GM10266 (cell line): ENCODE data around the gene EFHD1.

Source experiments
- DNase-seq: peaks from one replicate; pipeline ENCODE4 v3.0.0; 2012; ENCODE audit errors: extremely low spot score
- TF ChIP-seq, protein P1 (sequence below): IDR thresholded peaks from 2 replicates; pipeline ENCODE4 v1.5.1; 2012; ENCODE audit warnings: mild to moderate bottlenecking, low read depth; ENCODE audit not compliant: control insufficient read depth, insufficient read depth; ENCODE audit errors: missing control alignments

EFHD1 gene

DNA sequence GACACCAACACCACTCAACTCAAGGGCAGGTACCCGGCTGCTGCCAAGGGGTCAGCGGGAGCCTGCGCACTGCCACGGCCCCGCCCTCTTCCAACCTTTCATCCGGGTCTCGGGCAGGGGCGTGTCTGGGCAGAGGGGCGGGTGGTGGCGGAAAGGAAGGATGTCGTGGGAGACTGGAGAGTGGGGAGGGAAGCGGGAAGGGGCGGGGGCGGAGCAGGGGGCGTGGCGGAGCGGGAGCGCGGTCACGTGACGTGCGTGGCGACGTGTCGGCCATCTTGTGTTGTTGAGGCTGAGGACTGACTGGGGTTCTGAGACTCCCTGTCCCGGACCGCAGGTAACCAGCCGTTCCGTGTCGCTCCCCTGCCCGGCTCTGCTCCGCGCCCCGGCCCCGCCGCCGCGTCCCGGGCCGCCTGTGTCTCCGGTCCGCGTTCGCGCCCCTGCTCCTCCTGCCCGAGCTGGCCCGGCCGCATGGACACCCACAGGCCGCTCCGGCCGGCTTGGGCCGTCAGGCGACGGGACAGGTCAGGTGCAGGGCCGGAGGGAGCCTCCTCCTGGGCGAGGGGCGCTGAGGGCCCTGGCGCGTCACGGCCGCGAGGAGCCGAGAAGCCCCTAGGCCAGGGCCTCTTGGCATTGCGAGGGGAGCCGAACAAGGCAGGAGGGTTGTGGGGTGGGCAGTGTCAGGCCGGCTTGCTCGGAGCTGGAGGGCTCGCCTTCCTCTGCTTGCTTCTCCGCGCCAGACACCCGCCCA is 63.8 kb downstream of the EFHD1 start, which contains the start of gene GIGYF2:
TSS of gene GIGYF2 (plus strand) at position 273 of the 748 bp plus-strand sequence. CDS start 37,867 bp downstream, outside the sequence.
- TF ChIP-seq, protein P1, sequence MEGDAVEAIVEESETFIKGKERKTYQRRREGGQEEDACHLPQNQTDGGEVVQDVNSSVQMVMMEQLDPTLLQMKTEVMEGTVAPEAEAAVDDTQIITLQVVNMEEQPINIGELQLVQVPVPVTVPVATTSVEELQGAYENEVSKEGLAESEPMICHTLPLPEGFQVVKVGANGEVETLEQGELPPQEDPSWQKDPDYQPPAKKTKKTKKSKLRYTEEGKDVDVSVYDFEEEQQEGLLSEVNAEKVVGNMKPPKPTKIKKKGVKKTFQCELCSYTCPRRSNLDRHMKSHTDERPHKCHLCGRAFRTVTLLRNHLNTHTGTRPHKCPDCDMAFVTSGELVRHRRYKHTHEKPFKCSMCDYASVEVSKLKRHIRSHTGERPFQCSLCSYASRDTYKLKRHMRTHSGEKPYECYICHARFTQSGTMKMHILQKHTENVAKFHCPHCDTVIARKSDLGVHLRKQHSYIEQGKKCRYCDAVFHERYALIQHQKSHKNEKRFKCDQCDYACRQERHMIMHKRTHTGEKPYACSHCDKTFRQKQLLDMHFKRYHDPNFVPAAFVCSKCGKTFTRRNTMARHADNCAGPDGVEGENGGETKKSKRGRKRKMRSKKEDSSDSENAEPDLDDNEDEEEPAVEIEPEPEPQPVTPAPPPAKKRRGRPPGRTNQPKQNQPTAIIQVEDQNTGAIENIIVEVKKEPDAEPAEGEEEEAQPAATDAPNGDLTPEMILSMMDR, result no peak
- peak; percentile 96 for DNase-seq

DNA sequence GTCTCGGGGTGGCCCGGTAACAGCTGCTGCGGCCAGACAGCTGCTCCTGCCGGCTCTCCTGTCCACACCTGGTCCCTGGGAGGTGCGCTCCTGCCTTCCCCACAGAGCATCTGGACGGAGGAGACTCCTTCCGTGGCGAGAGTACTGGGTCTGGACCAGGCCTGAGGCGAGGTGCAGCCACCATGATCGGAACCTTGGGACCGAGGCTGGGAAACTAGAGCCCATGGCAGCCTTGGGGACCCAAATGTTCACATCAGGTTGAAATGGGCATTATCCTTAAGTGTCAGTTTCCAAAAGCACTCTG is 64.4 kb downstream of the EFHD1 start:
- TF ChIP-seq, protein P1, result no peak
- DNase-seq, result no peak

DNA sequence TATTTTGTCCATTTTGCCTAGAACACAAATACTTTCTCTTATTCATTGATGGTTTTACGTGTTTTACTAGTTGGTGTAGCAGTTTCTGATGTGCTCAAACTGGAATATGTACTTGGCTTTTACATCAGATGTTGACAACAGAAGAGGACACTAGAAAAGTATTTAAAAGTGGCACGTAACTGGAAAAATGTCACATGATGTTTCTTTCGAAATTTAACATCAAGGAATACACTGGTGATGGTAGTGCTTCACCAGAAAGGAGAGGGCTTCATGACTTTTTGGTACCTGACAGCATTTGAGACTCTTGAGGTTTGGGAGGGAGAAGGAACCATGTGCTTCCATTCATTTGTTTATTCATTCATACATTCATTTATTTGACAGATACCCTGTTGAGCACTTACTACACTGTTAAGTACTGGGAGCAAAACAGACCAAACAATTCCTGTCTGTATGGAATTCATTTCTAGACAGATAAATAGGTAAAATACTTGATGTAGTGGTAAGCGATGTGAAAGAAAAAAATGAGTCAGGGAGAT is 65.2 kb downstream of the EFHD1 start:
- TF ChIP-seq, protein P1, result no peak
- no peak for DNase-seq

DNA sequence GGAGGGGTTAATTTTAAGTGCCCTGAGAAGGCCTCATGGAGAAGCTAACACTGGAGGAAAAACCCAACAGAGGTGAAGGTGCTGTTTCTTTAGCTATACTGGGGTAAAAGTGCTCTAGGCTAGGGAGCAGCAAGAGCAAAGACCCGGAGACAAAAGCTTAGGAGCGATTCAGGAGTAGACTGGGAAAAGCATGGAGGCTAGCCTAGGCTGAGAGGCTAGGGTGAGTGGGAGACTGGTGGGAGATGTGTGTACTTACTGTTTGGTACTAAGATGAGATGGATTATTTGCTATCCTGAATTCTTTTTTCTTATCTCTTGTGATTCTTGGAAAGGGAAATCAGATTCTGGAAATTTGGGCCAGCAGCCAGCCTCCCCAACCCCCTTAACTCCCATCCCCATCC is 65.7 kb downstream of the EFHD1 start:
- no peak for DNase-seq
- TF ChIP-seq, protein P1, result no peak

DNA sequence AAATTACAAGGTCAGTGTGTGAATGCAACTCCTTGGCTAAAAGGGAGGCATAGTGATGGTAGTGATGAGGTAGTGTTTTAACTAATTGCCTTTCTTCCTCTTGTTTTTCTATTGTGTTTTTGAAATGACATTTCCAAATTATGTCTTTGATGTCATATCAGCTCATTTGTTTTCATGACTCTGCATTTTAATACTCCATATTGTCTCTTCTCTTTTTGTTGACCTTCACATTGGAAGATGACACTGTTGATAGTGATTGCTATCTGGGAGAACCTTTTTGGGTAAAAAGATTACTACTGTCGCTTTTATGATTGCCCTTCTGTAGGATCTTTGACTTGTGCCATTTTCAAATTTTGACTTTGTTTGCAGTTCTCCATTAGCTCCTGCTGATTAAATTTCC is 66.8 kb downstream of the EFHD1 start:
- no peak for DNase-seq
- TF ChIP-seq, protein P1, result no peak

DNA sequence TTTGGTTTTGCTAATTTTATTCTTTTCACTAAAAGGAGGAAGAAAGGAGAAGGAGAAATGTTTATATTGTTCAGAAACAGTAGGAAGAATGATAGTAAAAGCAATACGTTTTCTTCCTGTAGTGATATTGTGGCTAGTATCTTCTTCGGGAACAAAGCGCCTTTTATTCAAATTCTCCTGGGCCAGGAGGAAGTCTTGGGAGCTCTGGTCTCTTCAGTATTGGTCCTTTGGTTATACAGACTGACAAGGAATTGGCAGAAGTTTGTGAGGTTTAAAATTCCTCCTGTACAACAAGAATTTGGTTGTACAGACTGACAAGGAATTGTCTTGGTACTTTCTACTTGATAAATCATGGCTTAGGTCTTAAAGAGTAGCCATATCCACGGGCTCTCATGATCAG is 73.7 kb downstream of the EFHD1 start:
- DNase-seq, result no peak
- TF ChIP-seq, protein P1, result no peak

DNA sequence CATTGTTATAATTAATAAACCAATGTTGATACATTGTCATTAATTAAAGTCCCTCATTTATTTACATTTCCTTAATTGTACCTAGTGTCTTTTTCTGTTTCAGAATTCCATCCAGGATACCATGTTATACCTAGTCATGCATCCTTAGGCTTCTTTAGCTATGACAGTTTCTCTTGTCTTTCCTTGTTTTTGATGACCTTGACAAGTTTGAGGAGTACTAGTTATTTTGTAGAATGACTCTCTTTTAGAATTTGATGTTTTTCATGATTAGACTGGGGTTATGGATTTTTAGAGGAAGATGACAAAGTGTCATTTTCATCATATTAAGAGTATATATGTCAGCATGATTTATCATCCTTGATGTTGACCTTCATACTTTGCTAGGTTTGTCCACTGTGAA is 80.1 kb downstream of the EFHD1 start:
- DNase-seq, result no peak
- TF ChIP-seq, protein P1, result no peak
